ENCODE data around the gene SCAF4.

Gene SCAF4

GRCh38 chr21:31675318-31675717 is 56.6 kb downstream of the SCAF4 start:
- no peak overlapping the region for H3K27ac ChIP-seq
- no peak for TF ChIP-seq CTCF (IDR thresholded peaks at IDR 0.05)
- DNase-seq (ENCODE audit: low spot score) = no peak
- no peak overlapping the region for H3K4me3 ChIP-seq

DNA sequence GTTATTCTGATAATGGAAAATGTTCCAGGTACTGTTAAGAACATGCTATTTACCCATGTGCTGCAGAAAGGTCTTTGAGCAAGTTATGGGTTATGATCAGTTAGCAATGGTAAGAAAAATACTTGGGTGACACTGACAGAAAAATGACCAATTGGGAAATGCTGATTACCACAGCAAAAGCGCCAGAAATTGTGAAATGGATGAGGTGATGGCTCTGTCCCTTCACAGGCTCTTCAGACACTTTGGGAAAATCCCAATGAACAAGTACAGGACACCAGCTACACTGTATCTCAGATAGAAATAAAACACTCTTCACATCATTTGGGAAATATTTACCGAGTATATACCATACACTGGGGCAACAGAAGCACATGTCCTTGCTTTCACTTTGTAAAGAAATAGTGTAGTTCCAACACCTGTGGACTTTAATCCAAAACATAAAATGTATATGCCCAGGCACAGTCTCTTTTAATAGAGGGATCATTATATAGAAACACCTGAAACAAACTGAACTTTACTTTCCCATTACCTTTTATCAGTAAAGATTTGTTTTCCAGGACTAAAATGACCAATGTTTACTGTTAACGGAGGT is 58.5 kb downstream of the SCAF4 start:
- no peak overlapping the region for H3K27ac ChIP-seq
- H3K4me3 ChIP-seq = no peak overlapping the region
- no peak for DNase-seq (ENCODE audit: low spot score)
- no peak for TF ChIP-seq CTCF (IDR thresholded peaks at IDR 0.05)

DNA sequence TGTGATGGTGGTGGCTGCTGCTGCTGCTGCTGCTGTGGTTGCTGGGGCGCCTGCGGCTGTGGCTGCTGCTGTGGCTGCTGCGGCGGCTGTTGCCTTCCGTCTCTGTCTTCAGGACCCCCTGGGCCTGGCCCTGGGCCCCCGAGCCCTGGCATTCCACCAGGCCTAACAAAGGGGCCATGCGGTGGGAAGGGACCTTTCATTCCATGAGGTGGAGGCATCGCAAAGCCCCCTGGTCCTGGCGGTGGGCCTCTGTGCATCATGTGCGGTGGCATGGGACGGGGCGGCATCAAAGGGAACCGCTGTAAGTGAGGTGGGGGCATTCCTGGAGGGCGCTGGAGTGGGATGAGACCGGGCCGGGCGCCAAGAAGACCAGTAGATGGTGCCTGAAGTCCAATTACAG is 60.0 kb downstream of the SCAF4 start:
- H3K27ac ChIP-seq = no peak overlapping the region
- DNase-seq (ENCODE audit: low spot score) = no peak
- no peak for TF ChIP-seq CTCF (IDR thresholded peaks at IDR 0.05)
- H3K4me3 ChIP-seq = no peak overlapping the region

DNA sequence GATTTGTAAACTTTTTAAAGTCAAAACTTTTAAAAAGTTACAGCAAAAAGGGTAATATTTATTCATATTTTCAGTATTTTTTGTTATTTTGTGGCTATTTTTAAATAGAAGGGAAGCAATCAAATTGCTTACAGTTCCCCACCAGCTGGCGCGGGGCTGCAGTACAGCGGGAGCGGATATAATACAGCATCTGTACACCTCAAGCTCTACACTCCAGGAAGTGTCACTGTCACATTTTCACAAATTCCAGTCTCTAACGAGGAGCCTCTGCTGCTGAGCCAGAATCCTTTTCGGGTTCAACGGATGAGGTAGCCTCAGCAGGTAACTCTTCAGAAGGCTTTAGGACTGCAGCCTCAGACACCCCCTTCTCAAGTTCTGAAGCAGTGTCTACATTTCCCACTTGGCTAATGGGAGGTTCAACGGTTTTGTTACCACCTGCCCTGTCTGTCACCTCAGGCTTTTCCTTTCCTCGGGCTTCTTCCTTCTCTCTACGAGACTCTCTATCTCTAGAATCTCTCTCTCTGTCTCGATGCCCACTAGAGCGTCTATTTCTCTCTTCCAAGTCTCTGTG is 60.7 kb downstream of the SCAF4 start:
- DNase-seq (ENCODE audit: low spot score) = no peak
- Histone ChIP-seq H3K4me3 (no peak overlapping the region), H3K27ac (no peak overlapping the region)
- no peak for TF ChIP-seq CTCF (IDR thresholded peaks at IDR 0.05)

GRCh38 chr21:31670070-31670469 is 61.8 kb downstream of the SCAF4 start:
- no peak overlapping the region for H3K4me3 ChIP-seq
- DNase-seq (ENCODE audit: low spot score) = no peak
- no peak overlapping the region for H3K27ac ChIP-seq
- TF ChIP-seq CTCF (IDR thresholded peaks at IDR 0.05) = no peak

GRCh38 chr21:31668651-31669491 is 63.0 kb downstream of the SCAF4 start:
- Histone ChIP-seq H3K27ac (no peak overlapping the region), H3K4me3 (no peak overlapping the region)
- DNase-seq (ENCODE audit: low spot score) = no peak
- TF ChIP-seq CTCF (IDR thresholded peaks at IDR 0.05) = no peak

Measured in coronary artery (tissue), 2 donors.